Epithelial cell of proximal tubule (primary cell): ENCODE measurements around the gene SPRR3. TPM values are rescaled to one million over a fixed set of nuclear protein-coding genes. Genes with fewer than 3 reads are reported as not detected.

Experiments
- DNase-seq: peaks from one replicate; pipeline ENCODE4 v3.0.0-alpha.2; 2011; ENCODE audit warnings: low read depth
- H3K4me3 ChIP-seq: 2 replicates; pipeline ENCODE4 v1.5.1; 2011; ENCODE audit warnings: low read depth, mild to moderate bottlenecking, low read length
- total RNA-seq: library from RNA; depleted of rRNA; stranded (reverse); fragments of >200 nt; gene quantifications from 2 replicates; pipeline ENCODE4 v1.2.3, GENCODE V29; 2015
- TF ChIP-seq, protein P1 (sequence below): conservative IDR thresholded peaks from 2 replicates; pipeline ENCODE4 v1.5.1; 2012; ENCODE audit warnings: low read depth, mild to moderate bottlenecking, low read length

SPRR3 gene
- total RNA-seq, 1 donor from 2014 or later = not detected

DNA sequence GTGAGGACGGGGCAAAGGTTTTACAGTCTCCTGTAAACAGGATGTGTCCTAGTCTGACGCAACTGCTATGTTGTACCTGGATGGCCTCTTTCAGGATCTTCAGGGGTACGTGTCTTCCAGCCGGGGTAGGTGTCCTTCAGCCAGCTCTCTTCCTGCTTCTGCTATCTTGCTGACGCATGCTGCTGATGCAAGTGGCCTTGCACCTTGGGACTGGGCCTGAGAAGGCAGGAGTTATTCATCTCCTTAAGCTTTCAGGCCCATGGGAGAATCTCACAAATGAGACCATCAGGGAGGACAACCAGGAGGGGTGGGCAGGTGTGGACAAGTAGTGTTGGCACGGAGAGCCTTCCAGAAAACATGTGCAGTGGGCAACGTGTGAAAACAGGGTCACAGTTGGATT, 21.6 kb downstream of the SPRR3 start:
- no peak overlapping the region for H3K4me3 ChIP-seq
- no peak for DNase-seq
- TF ChIP-seq, protein P1, sequence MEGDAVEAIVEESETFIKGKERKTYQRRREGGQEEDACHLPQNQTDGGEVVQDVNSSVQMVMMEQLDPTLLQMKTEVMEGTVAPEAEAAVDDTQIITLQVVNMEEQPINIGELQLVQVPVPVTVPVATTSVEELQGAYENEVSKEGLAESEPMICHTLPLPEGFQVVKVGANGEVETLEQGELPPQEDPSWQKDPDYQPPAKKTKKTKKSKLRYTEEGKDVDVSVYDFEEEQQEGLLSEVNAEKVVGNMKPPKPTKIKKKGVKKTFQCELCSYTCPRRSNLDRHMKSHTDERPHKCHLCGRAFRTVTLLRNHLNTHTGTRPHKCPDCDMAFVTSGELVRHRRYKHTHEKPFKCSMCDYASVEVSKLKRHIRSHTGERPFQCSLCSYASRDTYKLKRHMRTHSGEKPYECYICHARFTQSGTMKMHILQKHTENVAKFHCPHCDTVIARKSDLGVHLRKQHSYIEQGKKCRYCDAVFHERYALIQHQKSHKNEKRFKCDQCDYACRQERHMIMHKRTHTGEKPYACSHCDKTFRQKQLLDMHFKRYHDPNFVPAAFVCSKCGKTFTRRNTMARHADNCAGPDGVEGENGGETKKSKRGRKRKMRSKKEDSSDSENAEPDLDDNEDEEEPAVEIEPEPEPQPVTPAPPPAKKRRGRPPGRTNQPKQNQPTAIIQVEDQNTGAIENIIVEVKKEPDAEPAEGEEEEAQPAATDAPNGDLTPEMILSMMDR = no peak

DNA sequence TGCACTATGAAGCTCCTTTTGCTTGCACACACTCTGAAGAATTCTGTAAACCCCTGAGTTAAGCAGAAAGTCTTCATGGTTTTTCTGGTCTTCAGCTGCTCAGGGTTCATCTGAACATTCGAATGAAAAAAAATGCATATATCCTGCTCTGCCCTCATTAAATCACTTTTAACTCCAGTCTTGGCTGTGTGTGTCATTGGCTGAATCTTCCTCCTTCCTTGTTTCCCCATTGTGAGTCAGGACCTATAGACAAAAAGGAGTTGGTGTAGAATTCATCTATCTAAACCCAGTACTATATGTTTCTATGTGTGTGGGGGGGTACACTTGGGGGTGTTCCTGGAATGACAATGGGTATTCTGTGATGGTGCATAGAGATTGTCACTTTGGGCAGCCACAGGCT, 22.9 kb downstream of the SPRR3 start:
- TF ChIP-seq, protein P1 = no peak

GRCh38 chr1:153025797-153026196, 24.2 kb downstream of the SPRR3 start:
- TF ChIP-seq, protein P1 = no peak
- DNase-seq = no peak
- H3K4me3 ChIP-seq = no peak overlapping the region

More for the DNA sequence above, 22.9 kb downstream of the SPRR3 start:
- DNase-seq = no peak
- H3K4me3 ChIP-seq = no peak overlapping the region

- DNase-seq = no peak
- TF ChIP-seq, protein P1 = no peak
- H3K4me3 ChIP-seq = no peak overlapping the region
Measured at GRCh38 chr1:153028766-153029165, 27.2 kb downstream of the SPRR3 start.

- TF ChIP-seq, protein P1 = no peak
- no peak for DNase-seq
- no peak within 1 kb of the TSS for H3K4me3 ChIP-seq
Measured at GRCh38 chr1:153030895-153031294, 29.3 kb downstream of the SPRR3 start, which contains the start of gene SPRR1B. Gene SPRR1B (plus strand): TSS chr1:153031203. CDS start chr1:153032346, 1,143 bp downstream.

GRCh38 chr1:153032073-153032472, 30.5 kb downstream of the SPRR3 start:
- TF ChIP-seq, protein P1 = no peak
- no peak for DNase-seq
- no peak overlapping the region for H3K4me3 ChIP-seq

DNA sequence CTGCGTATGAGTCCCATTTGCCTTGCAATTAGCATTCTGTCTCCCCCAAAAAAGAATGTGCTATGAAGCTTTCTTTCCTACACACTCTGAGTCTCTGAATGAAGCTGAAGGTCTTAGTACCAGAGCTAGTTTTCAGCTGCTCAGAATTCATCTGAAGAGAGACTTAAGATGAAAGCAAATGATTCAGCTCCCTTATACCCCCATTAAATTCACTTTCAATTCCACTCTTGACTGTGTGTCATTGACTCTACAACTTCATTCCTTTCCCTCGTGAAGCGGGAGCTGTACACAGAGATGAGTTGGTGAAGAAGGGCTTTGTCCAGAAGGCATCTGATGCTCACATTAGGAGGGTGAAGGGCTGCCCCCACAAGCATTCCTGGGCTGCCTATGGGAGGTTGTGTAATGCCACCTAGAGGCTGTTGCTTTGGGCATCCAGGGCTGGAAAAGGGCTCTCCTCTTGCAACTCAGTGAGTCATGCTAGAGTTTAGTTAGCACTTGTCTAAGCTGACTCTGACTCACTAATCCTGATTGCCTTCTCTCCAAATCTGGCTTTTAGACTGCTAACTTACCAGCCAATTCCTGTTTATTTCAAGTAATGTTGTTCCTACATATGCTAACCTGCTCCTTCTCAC, 31.2 kb downstream of the SPRR3 start:
- TF ChIP-seq, protein P1 = peak; percentile 64
- H3K4me3 ChIP-seq = no peak overlapping the region
- peak; percentile 46 for DNase-seq
